ENCODE data around the gene SLC35F5. TPM values are rescaled to one million over a fixed set of nuclear protein-coding genes. Genes with fewer than 3 reads are reported as not detected.
"Not testable (repeated sequence)": the region's sequence is repeated elsewhere in the genome, so short reads cannot be mapped to it uniquely, and the experiment has no call there.

Gene SLC35F5
- total and polyA plus RNA-seq, 2 donors, result 29.0 to 32.4 TPM

DNA sequence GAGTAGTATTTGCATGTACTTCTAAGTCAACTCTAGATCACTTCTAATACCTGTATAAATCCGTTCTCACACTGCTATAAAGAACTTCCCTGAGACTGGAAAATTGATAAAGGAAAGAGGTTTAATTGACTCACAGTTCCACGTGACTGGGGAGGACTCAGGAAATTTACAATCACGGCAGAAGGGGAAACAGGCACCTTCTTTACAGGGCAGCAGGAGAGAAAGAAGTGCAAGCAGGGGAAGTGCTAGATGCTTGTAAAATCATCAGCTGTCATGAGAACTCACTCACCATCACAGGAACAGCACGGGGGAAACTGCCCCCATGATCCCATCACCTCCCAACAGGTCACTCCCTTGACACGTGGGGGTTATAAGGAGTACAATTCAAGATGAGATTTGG lies 24.0 kb upstream of the SLC35F5 start:
- WGBS, result 26% methylated on average over 5 of the region's 5 CpGs

GRCh38 chr2:113777371-113777770 lies 20.9 kb upstream of the SLC35F5 start:
- Histone ChIP-seq H3K36me3 (ENCODE audit: control insufficient read depth in 2 of 2, insufficient read depth in 2 of 2, low read length in 1 of 2) (no peaks in the 10 kb centered on the region), H3K27ac (ENCODE audit: low read depth in 1 of 2, low read length in 1 of 2) (no peak overlapping the region), H3K4me3 (ENCODE audit: low read length in 2 of 2) (no peak overlapping the region), H3K9me3 (ENCODE audit: control insufficient read depth in 2 of 2, insufficient read depth in 1 of 2, low read length in 1 of 2) (no peaks in the 10 kb centered on the region), H3K4me1 (ENCODE audit: control insufficient read depth in 2 of 2, insufficient read depth in 2 of 2, low read length in 2 of 2) (no peaks in the 10 kb centered on the region), H3K27me3 (ENCODE audit: control insufficient read depth in 2 of 2, insufficient read depth in 1 of 2, low read length in 1 of 2) (no peaks in the 10 kb centered on the region)
- no peak for DNase-seq (ENCODE audit: low read depth in 6 of 9, low spot score in 9 of 9)
- 94% methylated on average over 3 of the region's 3 CpGs for WGBS

More for the DNA sequence above, 24.0 kb upstream of the SLC35F5 start:
- H3K36me3 ChIP-seq (ENCODE audit: control insufficient read depth in 2 of 2, insufficient read depth in 2 of 2, low read length in 1 of 2), result no peaks in the 10 kb centered on the region
- H3K27me3 ChIP-seq (ENCODE audit: control insufficient read depth in 2 of 2, insufficient read depth in 1 of 2, low read length in 1 of 2), result no peaks in the 10 kb centered on the region
- no peak overlapping the region for H3K4me3 ChIP-seq (ENCODE audit: low read length in 2 of 2)
- no peaks in the 10 kb centered on the region for H3K4me1 ChIP-seq (ENCODE audit: control insufficient read depth in 2 of 2, insufficient read depth in 2 of 2, low read length in 2 of 2)
- H3K9me3 ChIP-seq (ENCODE audit: control insufficient read depth in 2 of 2, insufficient read depth in 1 of 2, low read length in 1 of 2), result no peaks in the 10 kb centered on the region
- DNase-seq (ENCODE audit: low read depth in 6 of 9, low spot score in 9 of 9), result no peak
- no peak overlapping the region for H3K27ac ChIP-seq (ENCODE audit: low read depth in 1 of 2, low read length in 1 of 2)

- Histone ChIP-seq H3K4me3 (ENCODE audit: low read length in 2 of 2) (no peak overlapping the region), H3K4me1 (ENCODE audit: control insufficient read depth in 2 of 2, insufficient read depth in 2 of 2, low read length in 2 of 2) (no peaks in the 10 kb centered on the region), H3K27ac (ENCODE audit: low read depth in 1 of 2, low read length in 1 of 2) (no peak overlapping the region), H3K36me3 (ENCODE audit: control insufficient read depth in 2 of 2, insufficient read depth in 2 of 2, low read length in 1 of 2) (no peaks in the 10 kb centered on the region), H3K9me3 (ENCODE audit: control insufficient read depth in 2 of 2, insufficient read depth in 1 of 2, low read length in 1 of 2) (no peaks in the 10 kb centered on the region), H3K27me3 (ENCODE audit: control insufficient read depth in 2 of 2, insufficient read depth in 1 of 2, low read length in 1 of 2) (no peaks in the 10 kb centered on the region)
- 91% methylated on average over 4 of the region's 4 CpGs for WGBS
- DNase-seq (ENCODE audit: low read depth in 6 of 9, low spot score in 9 of 9), result no peak
These were observed 20.5 kb upstream of the SLC35F5 start for GRCh38 chr2:113776949-113777348.

GRCh38 chr2:113774616-113775015 lies 18.2 kb upstream of the SLC35F5 start:
- H3K4me1 ChIP-seq (ENCODE audit: control insufficient read depth in 2 of 2, insufficient read depth in 2 of 2, low read length in 2 of 2); H3K27me3 ChIP-seq (ENCODE audit: control insufficient read depth in 2 of 2, insufficient read depth in 1 of 2, low read length in 1 of 2); H3K36me3 ChIP-seq (ENCODE audit: control insufficient read depth in 2 of 2, insufficient read depth in 2 of 2, low read length in 1 of 2); H3K27ac ChIP-seq (ENCODE audit: low read depth in 1 of 2, low read length in 1 of 2); DNase-seq (ENCODE audit: low read depth in 6 of 9, low spot score in 9 of 9); H3K9me3 ChIP-seq (ENCODE audit: control insufficient read depth in 2 of 2, insufficient read depth in 1 of 2, low read length in 1 of 2); H3K4me3 ChIP-seq (ENCODE audit: low read length in 2 of 2): not testable (repeated sequence)
- 93% methylated on average over 6 of the region's 6 CpGs for WGBS

DNA sequence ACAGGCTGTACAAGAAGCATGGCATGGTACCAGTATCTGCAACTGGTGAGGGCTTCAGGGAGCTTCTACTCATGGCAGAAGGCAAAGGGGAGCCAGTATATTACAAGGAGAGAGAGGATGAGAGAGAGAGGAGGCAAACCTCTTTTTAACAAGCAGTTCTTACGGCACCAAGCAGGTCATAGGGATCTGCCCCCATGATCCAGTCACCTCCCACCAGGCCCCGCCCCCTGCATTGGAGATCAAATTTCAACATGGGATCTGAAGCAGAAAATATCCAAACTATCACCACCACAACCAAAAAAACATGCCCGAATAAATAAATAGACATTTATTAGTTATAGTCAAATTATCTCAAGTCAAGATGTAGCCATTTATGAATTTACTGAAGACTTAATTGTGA lies 14.5 kb upstream of the SLC35F5 start:
- Histone ChIP-seq H3K27ac (ENCODE audit: low read depth in 1 of 2, low read length in 1 of 2) (no peak overlapping the region), H3K27me3 (ENCODE audit: control insufficient read depth in 2 of 2, insufficient read depth in 1 of 2, low read length in 1 of 2) (no peaks in the 10 kb centered on the region), H3K4me1 (ENCODE audit: control insufficient read depth in 2 of 2, insufficient read depth in 2 of 2, low read length in 2 of 2) (no peaks in the 10 kb centered on the region), H3K9me3 (ENCODE audit: control insufficient read depth in 2 of 2, insufficient read depth in 1 of 2, low read length in 1 of 2) (no peaks in the 10 kb centered on the region), H3K4me3 (ENCODE audit: low read length in 2 of 2) (no peak overlapping the region), H3K36me3 (ENCODE audit: control insufficient read depth in 2 of 2, insufficient read depth in 2 of 2, low read length in 1 of 2) (no peaks in the 10 kb centered on the region)
- DNase-seq (ENCODE audit: low read depth in 6 of 9, low spot score in 9 of 9), result no peak
- WGBS, result 98% methylated on average over 3 of the region's 3 CpGs

GRCh38 chr2:113769555-113769954 lies 13.1 kb upstream of the SLC35F5 start:
- H3K4me1 ChIP-seq (ENCODE audit: control insufficient read depth in 2 of 2, insufficient read depth in 2 of 2, low read length in 2 of 2), result no peaks in the 10 kb centered on the region
- no peak for DNase-seq (ENCODE audit: low read depth in 6 of 9, low spot score in 9 of 9)
- WGBS, result 97% methylated on average over 3 of the region's 3 CpGs
- no peak overlapping the region for H3K4me3 ChIP-seq (ENCODE audit: low read length in 2 of 2)
- no peaks in the 10 kb centered on the region for H3K36me3 ChIP-seq (ENCODE audit: control insufficient read depth in 2 of 2, insufficient read depth in 2 of 2, low read length in 1 of 2)
- H3K27ac ChIP-seq (ENCODE audit: low read depth in 1 of 2, low read length in 1 of 2), result no peak overlapping the region
- H3K9me3 ChIP-seq (ENCODE audit: control insufficient read depth in 2 of 2, insufficient read depth in 1 of 2, low read length in 1 of 2), result peaks cover 0 to 4% of the 10 kb centered on the region in 2 donors
- no peaks in the 10 kb centered on the region for H3K27me3 ChIP-seq (ENCODE audit: control insufficient read depth in 2 of 2, insufficient read depth in 1 of 2, low read length in 1 of 2)

DNA sequence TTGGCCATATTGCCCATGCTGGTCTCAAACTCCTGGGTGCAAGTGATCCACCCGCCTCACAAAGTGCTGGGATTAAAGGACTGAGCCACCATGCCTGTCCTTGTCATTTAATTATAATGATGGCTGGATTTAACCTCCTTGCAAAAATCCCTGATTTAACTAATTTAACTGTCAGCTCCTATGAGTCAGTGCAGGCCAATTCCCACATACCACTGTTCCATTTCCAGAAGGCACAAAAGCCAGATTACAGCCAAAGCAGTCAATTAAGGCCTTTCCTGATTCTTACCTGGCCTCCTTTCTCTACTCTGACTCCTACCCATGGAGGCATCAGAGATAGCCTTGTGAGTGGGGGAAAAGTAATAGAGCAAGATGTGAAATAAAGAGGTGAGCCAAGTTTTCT lies 12.3 kb upstream of the SLC35F5 start:
- Histone ChIP-seq H3K27ac (ENCODE audit: low read depth in 1 of 2, low read length in 1 of 2) (no peak overlapping the region), H3K4me3 (ENCODE audit: low read length in 2 of 2) (no peak overlapping the region), H3K27me3 (ENCODE audit: control insufficient read depth in 2 of 2, insufficient read depth in 1 of 2, low read length in 1 of 2) (no peaks in the 10 kb centered on the region), H3K9me3 (ENCODE audit: control insufficient read depth in 2 of 2, insufficient read depth in 1 of 2, low read length in 1 of 2) (peaks cover 0 to 6% of the 10 kb centered on the region in 2 donors), H3K36me3 (ENCODE audit: control insufficient read depth in 2 of 2, insufficient read depth in 2 of 2, low read length in 1 of 2) (no peaks in the 10 kb centered on the region), H3K4me1 (ENCODE audit: control insufficient read depth in 2 of 2, insufficient read depth in 2 of 2, low read length in 2 of 2) (no peaks in the 10 kb centered on the region)
- DNase-seq (ENCODE audit: low read depth in 6 of 9, low spot score in 9 of 9), result no peak
- 95% methylated on average over 1 of the region's 1 CpG for WGBS

- WGBS, result 97% methylated on average over 4 of the region's 4 CpGs
- DNase-seq (ENCODE audit: low read depth in 6 of 9, low spot score in 9 of 9), result no peak
- Histone ChIP-seq H3K36me3 (ENCODE audit: control insufficient read depth in 2 of 2, insufficient read depth in 2 of 2, low read length in 1 of 2) (no peaks in the 10 kb centered on the region), H3K4me3 (ENCODE audit: low read length in 2 of 2) (no peak overlapping the region), H3K27me3 (ENCODE audit: control insufficient read depth in 2 of 2, insufficient read depth in 1 of 2, low read length in 1 of 2) (no peaks in the 10 kb centered on the region), H3K27ac (ENCODE audit: low read depth in 1 of 2, low read length in 1 of 2) (no peak overlapping the region), H3K9me3 (ENCODE audit: control insufficient read depth in 2 of 2, insufficient read depth in 1 of 2, low read length in 1 of 2) (peaks cover 0 to 6% of the 10 kb centered on the region in 2 donors), H3K4me1 (ENCODE audit: control insufficient read depth in 2 of 2, insufficient read depth in 2 of 2, low read length in 2 of 2) (no peaks in the 10 kb centered on the region)
These were observed 11.5 kb upstream of the SLC35F5 start for GRCh38 chr2:113767811-113768460.

DNA sequence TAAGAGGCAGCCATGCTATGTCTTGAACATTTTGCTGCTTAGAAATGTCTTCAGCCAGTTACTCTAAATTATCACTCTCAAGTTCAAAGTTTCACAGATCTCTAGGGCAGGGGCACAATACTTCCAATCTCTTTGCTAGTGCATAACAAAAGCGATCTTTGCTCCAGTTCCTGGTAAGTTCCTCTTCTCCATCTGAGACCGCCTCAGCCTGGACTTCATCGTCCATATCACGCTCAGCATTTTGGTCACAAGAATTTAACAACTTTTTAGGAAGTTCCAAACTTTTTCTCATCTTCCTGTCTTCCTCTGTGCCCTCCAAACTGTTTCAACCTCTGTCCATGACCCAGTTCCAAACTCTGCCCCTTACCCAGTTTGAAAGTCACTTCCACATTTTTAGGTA lies 8.8 kb upstream of the SLC35F5 start:
- H3K27ac ChIP-seq (ENCODE audit: low read depth in 1 of 2, low read length in 1 of 2), result no peak overlapping the region
- no peaks in the 10 kb centered on the region for H3K27me3 ChIP-seq (ENCODE audit: control insufficient read depth in 2 of 2, insufficient read depth in 1 of 2, low read length in 1 of 2)
- WGBS, result 92% methylated on average over 4 of the region's 4 CpGs
- no peak for DNase-seq (ENCODE audit: low read depth in 6 of 9, low spot score in 9 of 9)
- no peak overlapping the region for H3K4me3 ChIP-seq (ENCODE audit: low read length in 2 of 2)
- peaks cover 0 to 6% of the 10 kb centered on the region in 2 donors for H3K9me3 ChIP-seq (ENCODE audit: control insufficient read depth in 2 of 2, insufficient read depth in 1 of 2, low read length in 1 of 2)
- H3K4me1 ChIP-seq (ENCODE audit: control insufficient read depth in 2 of 2, insufficient read depth in 2 of 2, low read length in 2 of 2), result no peaks in the 10 kb centered on the region
- H3K36me3 ChIP-seq (ENCODE audit: control insufficient read depth in 2 of 2, insufficient read depth in 2 of 2, low read length in 1 of 2), result no peaks in the 10 kb centered on the region
